OCI-LY1 (cell line): Measurements from ENCODE around the gene BICD1.

Source experiments
- H2AFZ ChIP-seq: fragments of 200-600 bp; sonication (generic), shearing (Covaris generic); 2 replicates; pipeline ENCODE4 v1.6.0; 2014; ENCODE audit warnings: antibody characterized with exemption, mild to moderate bottlenecking, low read length
- H3F3A ChIP-seq: fragments of 200-600 bp; sonication (generic), shearing (Covaris generic); 2 replicates; pipeline ENCODE4 v1.6.0; 2014; ENCODE audit warnings: mild to moderate bottlenecking, antibody characterized with exemption, low read length, moderate library complexity; ENCODE audit not compliant: insufficient read depth
- H3K27ac ChIP-seq: fragments of 200-600 bp; sonication (generic); 2 replicates; pipeline ENCODE4 v1.5.1; 2014; ENCODE audit warnings: low read length, mixed run types, mild to moderate bottlenecking, low read depth; ENCODE audit not compliant: poor library complexity, severe bottlenecking
- H3K27me3 ChIP-seq: fragments of 200-600 bp; sonication (generic); 2 replicates; pipeline ENCODE4 v1.6.0; 2014; ENCODE audit warnings: antibody characterized with exemption, mild to moderate bottlenecking, low read length, moderate library complexity; ENCODE audit not compliant: insufficient read depth
- H3K36me3 ChIP-seq: fragments of 200-600 bp; sonication (generic); 2 replicates; pipeline ENCODE4 v1.6.1; 2014; ENCODE audit warnings: mild to moderate bottlenecking, antibody characterized with exemption, low read length, moderate library complexity, mixed read lengths; ENCODE audit not compliant: insufficient read depth
- H3K4me1 ChIP-seq: fragments of 200-600 bp; sonication (generic); 2 replicates; pipeline ENCODE4 v1.5.1; 2014; ENCODE audit warnings: mild to moderate bottlenecking, low read length, moderate library complexity; ENCODE audit not compliant: insufficient read depth, severe bottlenecking
- H3K4me2 ChIP-seq: fragments of 200-600 bp; sonication (generic), shearing (Covaris generic); 2 replicates; pipeline ENCODE4 v1.6.1; 2014; ENCODE audit warnings: low read length
- H3K4me3 ChIP-seq: fragments of 200-600 bp; sonication (generic); 2 replicates; pipeline ENCODE4 v1.5.1; 2014; ENCODE audit warnings: low read length, low read depth, mild to moderate bottlenecking, mixed read lengths; ENCODE audit not compliant: poor library complexity, severe bottlenecking
- H3K79me2 ChIP-seq: fragments of 200-600 bp; shearing (Covaris generic); 2 replicates; pipeline ENCODE4 v1.6.1; 2016; ENCODE audit warnings: mixed run types, low read length, mixed read lengths; ENCODE audit not compliant: insufficient read depth
- H3K9ac ChIP-seq: fragments of 200-600 bp; sonication (generic), shearing (Covaris generic); 2 replicates; pipeline ENCODE4 v1.6.1; 2014; ENCODE audit warnings: mild to moderate bottlenecking, low read length, mixed read lengths
- H3K9me2 ChIP-seq: fragments of 200-600 bp; sonication (generic), shearing (Covaris generic); 2 replicates; pipeline ENCODE4 v1.6.1; 2014; ENCODE audit warnings: low read depth, mild to moderate bottlenecking, low read length, mixed read lengths
- H3K9me3 ChIP-seq: fragments of 200-600 bp; shearing (Covaris generic); 2 replicates; pipeline ENCODE4 v1.6.1; 2014; ENCODE audit warnings: low read length, mixed read lengths
- H4K20me1 ChIP-seq: fragments of 200-600 bp; sonication (generic), shearing (Covaris generic); 2 replicates; pipeline ENCODE4 v1.6.0; 2016; ENCODE audit warnings: mild to moderate bottlenecking, low read length; ENCODE audit not compliant: insufficient read depth
- EZH2 ChIP-seq: fragments of 200-600 bp; sonication (generic), shearing (Covaris generic); IDR thresholded peaks from 2 replicates; pipeline ENCODE4 v1.8.0; 2017; ENCODE audit warnings: borderline replicate concordance, mixed run types, mild to moderate bottlenecking, antibody characterized with exemption, low read length, moderate library complexity, mixed read lengths
- TF ChIP-seq, protein P1 (sequence below): fragments of 200-600 bp; sonication (generic), shearing (Covaris generic); IDR thresholded peaks from 2 replicates; pipeline ENCODE4 v1.5.1; 2017; ENCODE audit warnings: mild to moderate bottlenecking, antibody characterized with exemption, low read length, moderate library complexity, mixed read lengths

BICD1 gene

GRCh38 chr12:32069731-32070130 lies 36.9 kb upstream of the BICD1 start:
- H2AFZ ChIP-seq, result no peak overlapping the region
- H3K9me2 ChIP-seq, result no peaks in the 10 kb centered on the region
- H3K4me3 ChIP-seq, result no peak overlapping the region

DNA sequence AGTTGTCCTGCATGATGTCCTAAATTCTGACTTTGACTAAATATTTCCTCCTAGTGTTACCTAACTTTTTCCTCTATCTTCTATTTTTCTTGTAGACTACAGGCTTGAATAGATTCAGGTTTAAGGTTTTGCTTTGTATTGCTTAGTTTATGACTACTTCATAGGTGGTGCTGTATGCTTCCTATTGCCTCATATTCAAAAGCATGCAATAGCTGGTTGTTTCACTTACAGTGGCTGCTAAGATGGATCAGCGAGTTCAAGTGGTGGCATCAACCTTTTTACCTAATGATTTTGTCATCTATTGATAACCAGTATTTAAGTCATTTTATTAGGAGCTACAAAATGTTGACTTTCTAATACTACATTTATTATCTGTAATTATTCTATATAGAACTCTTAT lies 36.3 kb upstream of the BICD1 start:
- Histone ChIP-seq H3K27me3 (no peaks in the 10 kb centered on the region), H3K4me3 (no peak overlapping the region), H3K9me3 (no peaks in the 10 kb centered on the region), H3K27ac (no peak overlapping the region), H3K4me2 (no peak overlapping the region), H3K4me1 (no peaks in the 10 kb centered on the region), H3F3A (no peaks in the 10 kb centered on the region), H3K79me2 (no peaks in the 10 kb centered on the region), H3K9me2 (no peaks in the 10 kb centered on the region), H2AFZ (no peak overlapping the region), H3K36me3 (no peaks in the 10 kb centered on the region), H4K20me1 (no peaks in the 10 kb centered on the region), H3K9ac (no peak overlapping the region)
- TF ChIP-seq EZH2, result no peak
- TF ChIP-seq, protein P1, sequence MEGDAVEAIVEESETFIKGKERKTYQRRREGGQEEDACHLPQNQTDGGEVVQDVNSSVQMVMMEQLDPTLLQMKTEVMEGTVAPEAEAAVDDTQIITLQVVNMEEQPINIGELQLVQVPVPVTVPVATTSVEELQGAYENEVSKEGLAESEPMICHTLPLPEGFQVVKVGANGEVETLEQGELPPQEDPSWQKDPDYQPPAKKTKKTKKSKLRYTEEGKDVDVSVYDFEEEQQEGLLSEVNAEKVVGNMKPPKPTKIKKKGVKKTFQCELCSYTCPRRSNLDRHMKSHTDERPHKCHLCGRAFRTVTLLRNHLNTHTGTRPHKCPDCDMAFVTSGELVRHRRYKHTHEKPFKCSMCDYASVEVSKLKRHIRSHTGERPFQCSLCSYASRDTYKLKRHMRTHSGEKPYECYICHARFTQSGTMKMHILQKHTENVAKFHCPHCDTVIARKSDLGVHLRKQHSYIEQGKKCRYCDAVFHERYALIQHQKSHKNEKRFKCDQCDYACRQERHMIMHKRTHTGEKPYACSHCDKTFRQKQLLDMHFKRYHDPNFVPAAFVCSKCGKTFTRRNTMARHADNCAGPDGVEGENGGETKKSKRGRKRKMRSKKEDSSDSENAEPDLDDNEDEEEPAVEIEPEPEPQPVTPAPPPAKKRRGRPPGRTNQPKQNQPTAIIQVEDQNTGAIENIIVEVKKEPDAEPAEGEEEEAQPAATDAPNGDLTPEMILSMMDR, result no peak

More at GRCh38 chr12:32069731-32070130, 36.9 kb upstream of the BICD1 start:
- TF ChIP-seq EZH2, result no peak
- TF ChIP-seq, protein P1, result no peak
- Histone ChIP-seq H3K27me3 (no peaks in the 10 kb centered on the region), H3K4me2 (no peak overlapping the region), H3K4me1 (no peaks in the 10 kb centered on the region), H3F3A (no peaks in the 10 kb centered on the region), H3K9ac (no peak overlapping the region), H3K9me3 (no peaks in the 10 kb centered on the region), H3K27ac (no peak overlapping the region), H3K79me2 (no peaks in the 10 kb centered on the region), H4K20me1 (no peaks in the 10 kb centered on the region), H3K36me3 (no peaks in the 10 kb centered on the region)

- no peak overlapping the region for H3K4me2 ChIP-seq
- no peak overlapping the region for H3K4me3 ChIP-seq
- no peaks in the 10 kb centered on the region for H3K9me2 ChIP-seq
- H3K4me1 ChIP-seq, result no peaks in the 10 kb centered on the region
- no peaks in the 10 kb centered on the region for H4K20me1 ChIP-seq
- H3F3A ChIP-seq, result no peaks in the 10 kb centered on the region
- H3K9ac ChIP-seq, result no peak overlapping the region
- no peak overlapping the region for H3K27ac ChIP-seq
- no peak for TF ChIP-seq EZH2
- TF ChIP-seq, protein P1, result no peak
- H3K36me3 ChIP-seq, result no peaks in the 10 kb centered on the region
- H2AFZ ChIP-seq, result no peak overlapping the region
- H3K27me3 ChIP-seq, result no peaks in the 10 kb centered on the region
- no peaks in the 10 kb centered on the region for H3K79me2 ChIP-seq
- no peaks in the 10 kb centered on the region for H3K9me3 ChIP-seq
Measured at GRCh38 chr12:32072102-32072501, 34.5 kb upstream of the BICD1 start.
